ENCODE measurements around the gene KCTD16. TPM values are rescaled to one million over a fixed set of nuclear protein-coding genes. Genes with fewer than 3 reads are reported as not detected.

The KCTD16 gene
- total RNA-seq, 2 donors from 2014 or later = 0.27 to 0.35 TPM

DNA sequence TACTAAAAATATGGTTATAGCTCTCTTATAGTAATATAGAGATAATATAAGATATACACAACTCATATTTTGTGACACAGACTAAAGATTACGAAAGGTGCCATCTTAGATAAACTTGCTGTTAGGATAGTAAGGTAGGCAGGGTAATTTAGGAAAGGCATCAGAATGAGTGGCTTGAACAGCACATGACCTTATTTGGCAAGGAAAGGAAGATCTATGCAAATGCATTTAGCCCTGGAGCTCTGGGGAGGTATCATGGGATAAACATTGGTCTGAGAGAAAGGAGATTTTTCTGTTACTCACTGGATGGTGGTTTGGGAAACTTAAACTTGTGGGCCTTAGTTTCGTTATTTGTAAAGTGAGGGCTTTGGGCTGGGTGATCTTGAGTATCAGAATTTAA is 65.8 kb downstream of the KCTD16 start:
- H3K27me3 ChIP-seq (replicated peaks; ENCODE audit: insufficient read depth) = no peaks in the 10 kb centered on the region
- TF ChIP-seq, protein P1, sequence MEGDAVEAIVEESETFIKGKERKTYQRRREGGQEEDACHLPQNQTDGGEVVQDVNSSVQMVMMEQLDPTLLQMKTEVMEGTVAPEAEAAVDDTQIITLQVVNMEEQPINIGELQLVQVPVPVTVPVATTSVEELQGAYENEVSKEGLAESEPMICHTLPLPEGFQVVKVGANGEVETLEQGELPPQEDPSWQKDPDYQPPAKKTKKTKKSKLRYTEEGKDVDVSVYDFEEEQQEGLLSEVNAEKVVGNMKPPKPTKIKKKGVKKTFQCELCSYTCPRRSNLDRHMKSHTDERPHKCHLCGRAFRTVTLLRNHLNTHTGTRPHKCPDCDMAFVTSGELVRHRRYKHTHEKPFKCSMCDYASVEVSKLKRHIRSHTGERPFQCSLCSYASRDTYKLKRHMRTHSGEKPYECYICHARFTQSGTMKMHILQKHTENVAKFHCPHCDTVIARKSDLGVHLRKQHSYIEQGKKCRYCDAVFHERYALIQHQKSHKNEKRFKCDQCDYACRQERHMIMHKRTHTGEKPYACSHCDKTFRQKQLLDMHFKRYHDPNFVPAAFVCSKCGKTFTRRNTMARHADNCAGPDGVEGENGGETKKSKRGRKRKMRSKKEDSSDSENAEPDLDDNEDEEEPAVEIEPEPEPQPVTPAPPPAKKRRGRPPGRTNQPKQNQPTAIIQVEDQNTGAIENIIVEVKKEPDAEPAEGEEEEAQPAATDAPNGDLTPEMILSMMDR (IDR thresholded peaks at IDR 0.05) = no peak
- DNase-seq (ENCODE audit: low spot score) (no peak), ATAC-seq (ENCODE audit: insufficient number of reproducible peaks, low FRiP score, low read depth) (no peak)
- H3K4me3 ChIP-seq = no peak overlapping the region
- H3K36me3 ChIP-seq = no peaks in the 10 kb centered on the region
- H3K9me3 ChIP-seq = no peaks in the 10 kb centered on the region
- H3K27ac ChIP-seq = no peak overlapping the region
- H3K4me1 ChIP-seq (ENCODE audit: control insufficient read depth in 1 of 2, low read depth in 2 of 2) = no peaks in the 10 kb centered on the region

DNA sequence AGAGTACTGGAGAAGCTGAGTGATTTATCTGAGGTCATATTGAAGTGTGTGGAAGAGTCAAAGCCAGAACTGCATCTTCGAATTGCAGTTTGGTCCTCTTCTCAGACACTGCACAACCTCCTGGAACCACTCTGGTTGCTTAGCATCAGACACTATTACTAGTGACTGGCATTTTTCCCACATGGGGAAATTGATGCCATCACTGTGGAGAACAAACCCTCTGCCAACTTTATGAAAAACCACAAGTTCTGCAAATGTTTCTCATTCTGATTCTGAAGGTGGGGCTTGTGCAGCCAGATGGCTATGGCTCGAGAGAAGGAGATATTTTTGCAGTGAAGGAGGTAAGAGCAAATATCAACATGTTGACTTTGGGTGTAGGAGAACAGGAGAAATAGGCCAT is 67.2 kb downstream of the KCTD16 start:
- TF ChIP-seq, protein P1 (IDR thresholded peaks at IDR 0.05) = no peak
- Histone ChIP-seq H3K36me3 (no peaks in the 10 kb centered on the region), H3K27me3 (replicated peaks; ENCODE audit: insufficient read depth) (no peaks in the 10 kb centered on the region), H3K4me3 (no peak overlapping the region), H3K9me3 (no peaks in the 10 kb centered on the region), H3K27ac (no peak overlapping the region), H3K4me1 (ENCODE audit: control insufficient read depth in 1 of 2, low read depth in 2 of 2) (no peaks in the 10 kb centered on the region)
- no peak for ATAC-seq (ENCODE audit: insufficient number of reproducible peaks, low FRiP score, low read depth)
- no peak for DNase-seq (ENCODE audit: low spot score)

DNA sequence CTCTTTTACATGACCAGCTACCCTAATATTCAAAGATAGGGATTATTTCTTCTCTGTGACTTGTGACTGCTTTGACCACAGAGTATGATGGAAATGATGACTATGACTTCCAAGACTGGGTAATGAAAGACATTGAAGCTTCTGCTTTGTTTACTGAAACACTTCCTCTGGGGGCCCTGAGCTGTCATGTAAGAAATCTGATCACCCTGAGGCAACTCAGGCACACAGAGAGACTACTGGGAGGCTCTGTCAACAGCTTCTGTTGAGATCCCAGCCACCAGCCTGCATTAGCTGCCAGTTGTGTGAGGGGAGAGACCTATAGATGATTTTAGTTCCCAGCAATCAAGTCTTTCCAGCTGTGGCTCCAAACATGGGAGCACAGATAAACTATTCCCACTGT is 76.5 kb downstream of the KCTD16 start:
- no peaks in the 10 kb centered on the region for H3K27me3 ChIP-seq (replicated peaks; ENCODE audit: insufficient read depth)
- no peak overlapping the region for H3K4me3 ChIP-seq
- H3K9me3 ChIP-seq = no peaks in the 10 kb centered on the region

DNA sequence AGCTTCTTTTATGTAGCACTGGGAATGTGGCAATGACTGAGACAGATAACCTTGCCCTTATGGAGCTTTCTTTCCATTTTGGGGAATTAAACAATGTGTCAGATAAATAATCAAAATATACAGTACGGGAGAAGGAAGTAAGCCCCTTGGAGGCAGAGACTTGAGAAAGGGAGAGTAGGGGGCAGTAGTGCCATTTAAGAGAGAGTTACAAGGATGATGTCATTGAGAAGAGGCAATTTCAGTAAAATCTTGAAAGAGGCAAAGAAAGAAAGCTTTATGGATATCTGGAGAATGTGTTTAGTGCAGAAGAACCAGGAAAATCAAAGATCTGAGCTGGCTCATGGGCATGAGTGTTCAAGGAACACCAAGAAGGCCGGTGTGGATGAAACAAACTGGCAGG is 77.3 kb downstream of the KCTD16 start:
- no peak for ATAC-seq (ENCODE audit: insufficient number of reproducible peaks, low FRiP score, low read depth)
- H3K27ac ChIP-seq = no peak overlapping the region
- no peaks in the 10 kb centered on the region for H3K36me3 ChIP-seq
- TF ChIP-seq, protein P1 (IDR thresholded peaks at IDR 0.05) = no peak
- no peaks in the 10 kb centered on the region for H3K27me3 ChIP-seq (replicated peaks; ENCODE audit: insufficient read depth)
- no peak for DNase-seq (ENCODE audit: low spot score)
- no peak overlapping the region for H3K4me3 ChIP-seq
- H3K4me1 ChIP-seq (ENCODE audit: control insufficient read depth in 1 of 2, low read depth in 2 of 2) = no peaks in the 10 kb centered on the region
- H3K9me3 ChIP-seq = no peaks in the 10 kb centered on the region

More for the DNA sequence above, 76.5 kb downstream of the KCTD16 start:
- ATAC-seq (ENCODE audit: insufficient number of reproducible peaks, low FRiP score, low read depth) (no peak), DNase-seq (ENCODE audit: low spot score) (no peak)
- TF ChIP-seq, protein P1 (IDR thresholded peaks at IDR 0.05) = no peak
- Histone ChIP-seq H3K27ac (no peak overlapping the region), H3K36me3 (no peaks in the 10 kb centered on the region), H3K4me1 (ENCODE audit: control insufficient read depth in 1 of 2, low read depth in 2 of 2) (no peaks in the 10 kb centered on the region)

DNA sequence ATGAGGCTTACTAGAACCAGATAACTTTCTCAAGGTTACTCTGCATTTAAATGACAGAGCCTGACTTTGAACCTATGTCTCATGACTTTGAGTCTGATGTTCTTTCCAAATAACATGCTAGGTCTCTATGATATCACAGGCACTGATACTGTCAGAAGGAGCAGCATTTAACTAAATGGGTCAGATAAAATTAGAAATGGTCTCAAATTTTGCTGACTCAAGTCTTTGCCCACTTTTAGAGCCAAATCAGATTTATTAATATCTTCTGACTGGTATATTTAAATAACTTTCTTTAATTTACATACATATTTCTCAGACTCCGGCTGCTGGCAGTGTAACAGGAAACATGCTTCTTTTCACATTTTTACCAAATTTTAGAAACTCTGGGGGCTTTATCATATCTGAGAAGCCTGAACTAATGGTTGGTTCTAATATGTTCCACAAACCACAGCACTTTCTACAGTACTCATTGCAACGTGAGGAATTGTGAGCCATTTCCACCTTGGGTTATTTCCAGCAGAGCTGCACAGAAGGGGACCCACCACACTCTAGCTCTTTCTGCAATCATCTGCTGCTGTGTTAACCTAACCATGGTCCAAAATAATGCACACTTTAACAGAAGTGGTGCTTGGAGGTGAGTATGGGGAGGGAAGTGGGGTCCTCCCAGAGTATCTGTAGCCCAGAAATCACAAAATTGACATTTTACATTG is 79.2 kb downstream of the KCTD16 start:
- Histone ChIP-seq H3K27ac (no peak overlapping the region), H3K4me1 (ENCODE audit: control insufficient read depth in 1 of 2, low read depth in 2 of 2) (no peaks in the 10 kb centered on the region), H3K9me3 (no peaks in the 10 kb centered on the region), H3K36me3 (no peaks in the 10 kb centered on the region), H3K4me3 (no peak overlapping the region), H3K27me3 (replicated peaks; ENCODE audit: insufficient read depth) (no peaks in the 10 kb centered on the region)
- ATAC-seq (ENCODE audit: insufficient number of reproducible peaks, low FRiP score, low read depth) (no peak), DNase-seq (ENCODE audit: low spot score) (no peak)
- TF ChIP-seq, protein P1 (IDR thresholded peaks at IDR 0.05) = no peak

All from thoracic aorta (tissue), 2 donors.